NCI-H1417 (cell line): ENCODE measurements around the gene TROAP.
"Not testable (repeated sequence)": the region's sequence is repeated elsewhere in the genome, so short reads cannot be mapped to it uniquely, and the experiment has no call there.

Source experiments
- DNase-seq, 3 experiments: peaks; one replicate each; lab custom pipeline; 2025; lab: John Stamatoyannopoulos, UW

The TROAP gene

GRCh38 chr12:49330631-49331379 is 7.8 kb downstream of the TROAP start:
- DNase-seq = no peak

DNA sequence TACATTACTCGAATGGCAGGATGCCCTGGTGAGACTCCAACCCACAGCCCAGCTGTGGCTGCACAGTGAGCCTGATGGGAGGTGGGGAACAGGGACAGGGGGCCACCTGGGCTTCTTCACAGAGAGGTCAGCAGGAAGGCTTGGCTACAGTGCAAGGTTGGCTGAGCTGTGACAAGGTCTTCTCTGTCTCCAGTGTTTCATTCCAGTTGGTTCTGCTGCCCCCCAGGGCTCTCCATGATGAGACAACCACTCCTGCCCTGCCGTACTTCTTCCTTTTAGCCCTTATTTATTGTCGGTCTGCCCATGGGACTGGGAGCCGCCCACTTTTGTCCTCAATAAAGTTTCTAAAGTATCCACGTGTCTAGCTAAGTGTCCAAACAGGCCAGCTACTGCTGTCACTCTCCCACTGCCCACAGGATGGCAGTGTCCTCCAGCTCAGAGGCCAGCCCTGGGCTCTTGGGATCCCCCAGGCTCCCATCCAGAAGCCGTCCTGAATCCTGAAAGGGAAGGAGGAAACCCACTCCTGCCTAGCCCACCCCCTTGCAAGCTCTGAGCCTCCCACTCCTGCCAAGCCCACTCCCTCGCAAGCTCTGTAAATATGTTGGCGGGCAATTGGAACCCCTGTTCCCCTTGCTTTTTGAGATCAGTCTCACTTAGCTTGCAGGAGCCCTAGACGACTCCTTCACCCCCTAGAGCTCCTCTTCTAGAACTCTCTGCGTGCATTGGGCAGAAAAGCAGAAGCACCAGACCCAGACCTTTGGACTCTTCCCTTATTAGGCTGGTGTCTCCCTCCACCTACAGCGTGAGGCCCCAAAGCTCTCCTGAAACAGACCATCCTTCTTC is 8.5 kb downstream of the TROAP start:
- DNase-seq = peak; percentile 14 to 58 (median 45)

DNA sequence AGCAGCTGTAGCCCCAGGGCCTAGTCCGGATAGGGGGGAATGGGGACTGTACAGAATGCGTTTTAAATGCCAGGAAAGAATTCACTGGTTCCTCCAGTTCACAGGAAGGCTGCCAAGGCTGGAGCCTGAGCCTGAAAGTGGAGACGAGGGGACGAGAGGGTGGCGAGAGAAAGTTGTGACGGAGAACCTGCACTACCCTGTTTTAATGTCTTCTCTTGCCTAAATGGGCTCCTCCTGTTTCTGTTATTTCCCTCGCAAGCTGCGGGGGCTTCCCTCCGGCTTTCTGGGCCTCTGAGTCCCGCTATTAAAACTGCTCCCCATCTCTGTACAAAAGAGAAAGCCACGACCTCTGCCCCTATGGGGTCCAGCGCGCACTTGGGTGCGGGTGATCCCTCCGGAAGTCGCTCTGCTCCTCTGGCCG is 9.4 kb downstream of the TROAP start:
- no peak for DNase-seq

DNA sequence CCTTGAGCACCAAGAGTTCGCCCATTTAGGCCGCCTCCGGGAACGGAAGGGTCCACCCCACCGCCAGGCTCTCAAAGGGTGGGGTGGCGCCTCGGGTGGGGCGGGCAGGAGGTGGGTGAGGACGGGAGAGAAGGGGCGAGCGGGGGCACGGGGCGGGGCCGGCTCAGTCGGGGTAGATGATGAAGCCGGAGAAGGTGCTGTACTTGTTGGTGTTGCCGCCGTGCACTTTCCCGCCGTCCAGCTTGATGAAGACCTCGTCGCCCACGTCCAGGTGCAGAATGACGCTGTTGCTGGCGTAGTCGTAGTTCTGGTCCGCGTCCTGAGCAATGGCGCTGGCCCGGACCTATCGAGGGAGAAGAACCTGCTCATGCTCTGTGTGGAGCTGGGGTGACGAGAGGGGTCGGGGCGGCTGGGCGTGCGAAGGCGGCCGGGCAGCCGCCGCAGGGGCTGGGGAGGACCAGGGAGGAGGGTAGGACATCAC is 9.9 kb downstream of the TROAP start:
- DNase-seq = no peak

- not testable (repeated sequence) for DNase-seq
Measured at GRCh38 chr12:49333778-49334177, 10.7 kb downstream of the TROAP start.

GRCh38 chr12:49334226-49334625 is 11.2 kb downstream of the TROAP start:
- DNase-seq = no peak

DNA sequence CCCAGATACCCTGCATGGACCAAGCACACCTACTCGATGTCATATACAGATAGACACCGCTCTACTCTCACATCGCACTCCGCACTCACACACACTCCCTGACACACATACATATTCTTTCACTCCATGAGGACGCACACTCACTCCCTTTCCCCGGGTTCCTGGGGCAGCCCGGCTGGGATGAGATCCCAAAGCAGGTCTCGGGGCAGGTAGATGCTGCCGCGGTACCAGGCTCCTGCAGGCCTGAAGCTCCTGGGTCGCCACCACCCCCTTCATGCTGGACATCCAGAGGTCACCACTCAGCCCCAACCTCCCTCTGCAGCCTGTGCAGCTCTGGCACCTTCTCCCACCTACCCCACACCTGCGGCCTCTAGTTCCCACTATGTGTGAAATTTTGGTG is 11.6 kb downstream of the TROAP start:
- DNase-seq = no peak

- DNase-seq = no peak
Measured at GRCh38 chr12:49335118-49335954, 12.3 kb downstream of the TROAP start.

DNA sequence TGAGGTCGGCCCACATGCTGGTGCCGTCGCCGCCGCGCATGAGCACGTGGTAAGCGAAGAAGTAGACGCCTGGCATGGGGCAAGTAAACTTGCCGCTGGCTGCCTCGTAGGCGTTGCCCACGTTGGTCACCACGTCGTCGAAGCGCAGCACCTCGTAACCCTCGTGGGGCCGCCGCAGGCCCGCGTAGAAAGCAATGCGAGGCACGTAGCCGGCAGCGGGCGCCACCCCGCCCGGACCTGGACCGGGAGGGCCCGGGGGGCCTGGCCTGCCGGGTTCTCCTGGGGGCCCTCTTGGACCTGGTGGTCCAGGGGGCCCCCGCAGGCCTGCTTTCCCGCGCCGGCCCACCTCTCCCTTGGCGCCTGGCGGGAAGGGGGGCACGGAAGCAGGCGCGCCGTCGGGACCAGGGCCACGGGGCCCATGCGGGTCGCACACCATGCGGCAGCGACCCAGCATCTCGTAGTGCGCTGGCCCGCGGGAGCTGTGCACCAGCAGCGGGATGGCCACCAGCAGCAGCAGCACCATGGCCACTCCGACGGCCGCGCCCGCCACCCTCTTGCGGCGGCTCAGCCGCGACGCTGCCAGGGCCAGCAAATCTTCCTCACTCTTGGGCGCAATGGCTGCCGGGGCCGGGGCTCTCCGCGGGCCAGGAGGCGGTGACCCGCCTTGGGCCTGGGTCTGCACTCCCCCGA is 13.0 kb downstream of the TROAP start:
- DNase-seq = no peak

GRCh38 chr12:49336645-49337584 is 13.9 kb downstream of the TROAP start, which contains the start of gene C1QL4:
Gene C1QL4, minus strand, starts transcription at chr12:49337188. Its CDS starts 711 bp downstream, at chr12:49336477.
- DNase-seq = peak; percentile 76 to 92 (median 80)

- DNase-seq = no peak
Measured at GRCh38 chr12:49338830-49339463, 15.9 kb downstream of the TROAP start.

- DNase-seq = no peak
Measured at GRCh38 chr12:49339464-49339861, 16.4 kb downstream of the TROAP start.

DNA sequence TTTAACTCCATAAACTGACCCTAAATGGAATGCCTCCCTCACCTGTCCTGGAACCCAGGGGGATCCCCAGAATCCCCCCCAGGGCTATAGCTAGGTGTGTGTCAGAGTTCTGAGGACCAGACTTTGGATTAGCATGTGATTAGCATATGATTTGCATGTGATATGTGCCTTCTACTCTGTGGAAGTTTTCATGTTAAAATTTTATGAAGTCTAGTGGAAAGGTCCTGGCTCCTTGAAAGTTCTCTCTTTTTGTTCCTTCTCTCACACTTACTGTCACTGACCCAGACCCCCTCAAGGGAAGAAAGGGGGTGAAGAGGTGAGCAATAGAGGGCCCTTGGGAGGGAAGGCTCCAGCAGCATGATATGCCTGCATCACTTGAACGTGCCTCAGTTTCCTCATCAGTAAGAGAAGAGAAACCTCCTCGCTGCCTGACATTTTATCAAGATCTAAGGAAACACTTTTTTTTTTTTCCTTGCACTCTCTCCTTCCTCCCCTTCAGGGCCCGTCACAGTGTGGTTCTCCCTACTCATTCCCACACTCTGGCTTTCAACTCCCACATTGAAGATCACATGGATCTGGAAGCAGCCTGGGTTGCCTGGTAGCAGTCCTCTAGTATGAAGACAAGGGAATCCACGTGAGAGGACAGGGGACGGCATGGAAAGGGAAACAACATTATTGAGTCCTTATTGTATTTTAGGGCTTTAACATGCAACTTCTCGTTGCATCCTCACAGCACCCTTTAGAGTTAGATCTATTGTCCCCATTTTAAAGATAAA is 17.2 kb downstream of the TROAP start:
- DNase-seq = no peak

GRCh38 chr12:49340971-49341776 is 18.1 kb downstream of the TROAP start:
- DNase-seq = no peak

- DNase-seq = no peak
Measured at GRCh38 chr12:49341777-49342065, 18.7 kb downstream of the TROAP start.

- DNase-seq = peak; percentile 70 to 99 (median 87)
Measured at GRCh38 chr12:49342066-49342913, 19.2 kb downstream of the TROAP start.
